GM13976 (cell line): ENCODE results near the gene TAMALIN.

Source experiments
- DNase-seq: peaks from one replicate; pipeline ENCODE4 v3.0.0; 2012; ENCODE audit warnings: low spot score
- in situ Hi-C: fragments of 300-500 bp; cut with MboI; formaldehyde crosslinking; loops from one replicate; pipeline ENCODE4 v1.12.0; 2022; ENCODE audit warnings: low sequenced_read_pairs, mixed read lengths, inconsistent platforms; ENCODE audit not compliant: unreplicated experiment
- TF ChIP-seq, protein P1 (sequence below): IDR thresholded peaks from 2 replicates; pipeline ENCODE4 v1.5.1; 2012; ENCODE audit warnings: borderline replicate concordance, mild to moderate bottlenecking; ENCODE audit not compliant: insufficient read depth; ENCODE audit errors: extremely low read depth, missing control alignments, control extremely low read depth

The TAMALIN gene

DNA sequence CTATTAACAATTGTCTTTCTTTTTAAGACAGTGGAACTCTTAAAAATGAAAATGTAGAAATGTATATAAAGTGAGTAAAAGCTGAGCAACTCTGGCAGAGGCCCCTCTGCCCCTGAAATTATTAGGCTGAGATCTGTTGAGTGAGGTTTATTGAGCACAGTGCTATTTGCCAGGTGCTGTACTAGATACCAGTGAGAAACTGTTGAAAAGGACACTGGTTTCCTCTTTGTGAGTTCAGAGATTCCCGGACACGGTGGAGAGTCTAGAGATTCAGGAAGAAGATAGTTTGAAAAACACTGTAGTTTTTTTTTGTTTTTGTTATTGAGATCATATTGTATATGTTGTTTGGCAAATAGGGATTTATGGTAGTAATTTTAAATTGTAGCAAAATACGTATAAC is 44.0 kb upstream of the TAMALIN start:
- no peak for DNase-seq
- TF ChIP-seq, protein P1, sequence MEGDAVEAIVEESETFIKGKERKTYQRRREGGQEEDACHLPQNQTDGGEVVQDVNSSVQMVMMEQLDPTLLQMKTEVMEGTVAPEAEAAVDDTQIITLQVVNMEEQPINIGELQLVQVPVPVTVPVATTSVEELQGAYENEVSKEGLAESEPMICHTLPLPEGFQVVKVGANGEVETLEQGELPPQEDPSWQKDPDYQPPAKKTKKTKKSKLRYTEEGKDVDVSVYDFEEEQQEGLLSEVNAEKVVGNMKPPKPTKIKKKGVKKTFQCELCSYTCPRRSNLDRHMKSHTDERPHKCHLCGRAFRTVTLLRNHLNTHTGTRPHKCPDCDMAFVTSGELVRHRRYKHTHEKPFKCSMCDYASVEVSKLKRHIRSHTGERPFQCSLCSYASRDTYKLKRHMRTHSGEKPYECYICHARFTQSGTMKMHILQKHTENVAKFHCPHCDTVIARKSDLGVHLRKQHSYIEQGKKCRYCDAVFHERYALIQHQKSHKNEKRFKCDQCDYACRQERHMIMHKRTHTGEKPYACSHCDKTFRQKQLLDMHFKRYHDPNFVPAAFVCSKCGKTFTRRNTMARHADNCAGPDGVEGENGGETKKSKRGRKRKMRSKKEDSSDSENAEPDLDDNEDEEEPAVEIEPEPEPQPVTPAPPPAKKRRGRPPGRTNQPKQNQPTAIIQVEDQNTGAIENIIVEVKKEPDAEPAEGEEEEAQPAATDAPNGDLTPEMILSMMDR = no peak
- in situ Hi-C loops = no loop called here

DNA sequence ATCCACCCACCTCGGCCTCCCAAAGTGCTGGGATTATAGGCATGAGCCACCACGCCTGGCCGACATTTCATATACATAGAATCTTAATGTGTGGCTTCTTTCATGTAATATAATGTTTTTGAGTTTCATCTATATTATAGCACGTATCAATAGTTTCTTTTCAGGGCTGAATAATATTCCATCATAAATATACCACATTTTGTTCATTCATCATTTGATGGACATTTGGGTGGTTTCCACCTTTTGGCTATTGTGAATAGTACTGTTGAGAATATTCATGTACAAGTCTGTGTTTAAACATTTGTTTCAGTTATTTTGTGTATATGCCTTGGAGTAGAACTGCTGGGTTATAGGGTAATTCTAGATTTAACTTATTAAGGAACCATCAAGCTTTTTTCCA is 43.3 kb upstream of the TAMALIN start:
- in situ Hi-C loops = no loop called here

DNA sequence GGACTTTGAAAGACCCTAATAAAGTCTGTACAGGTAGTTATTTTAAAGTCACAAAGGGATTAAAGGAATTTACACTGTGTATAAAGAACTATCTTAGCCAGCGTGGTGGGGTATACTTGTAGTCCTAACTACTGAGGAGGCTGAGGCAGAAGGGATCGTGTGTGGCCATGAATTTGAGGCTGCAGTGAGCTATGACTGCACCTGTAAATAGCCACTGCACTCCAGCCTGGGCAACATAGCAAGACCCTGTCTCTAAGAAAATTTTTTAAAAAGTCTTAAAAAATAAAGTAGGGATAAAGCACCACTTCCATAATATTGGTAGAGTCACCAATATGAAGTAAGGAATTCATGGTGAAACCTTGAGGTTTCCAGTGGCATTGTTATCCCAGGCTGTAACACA is 37.1 kb upstream of the TAMALIN start:
- TF ChIP-seq, protein P1 = no peak
- DNase-seq = no peak
- in situ Hi-C loops = no loop called here

More for the DNA sequence above, 43.3 kb upstream of the TAMALIN start:
- TF ChIP-seq, protein P1 = no peak
- DNase-seq = no peak

DNA sequence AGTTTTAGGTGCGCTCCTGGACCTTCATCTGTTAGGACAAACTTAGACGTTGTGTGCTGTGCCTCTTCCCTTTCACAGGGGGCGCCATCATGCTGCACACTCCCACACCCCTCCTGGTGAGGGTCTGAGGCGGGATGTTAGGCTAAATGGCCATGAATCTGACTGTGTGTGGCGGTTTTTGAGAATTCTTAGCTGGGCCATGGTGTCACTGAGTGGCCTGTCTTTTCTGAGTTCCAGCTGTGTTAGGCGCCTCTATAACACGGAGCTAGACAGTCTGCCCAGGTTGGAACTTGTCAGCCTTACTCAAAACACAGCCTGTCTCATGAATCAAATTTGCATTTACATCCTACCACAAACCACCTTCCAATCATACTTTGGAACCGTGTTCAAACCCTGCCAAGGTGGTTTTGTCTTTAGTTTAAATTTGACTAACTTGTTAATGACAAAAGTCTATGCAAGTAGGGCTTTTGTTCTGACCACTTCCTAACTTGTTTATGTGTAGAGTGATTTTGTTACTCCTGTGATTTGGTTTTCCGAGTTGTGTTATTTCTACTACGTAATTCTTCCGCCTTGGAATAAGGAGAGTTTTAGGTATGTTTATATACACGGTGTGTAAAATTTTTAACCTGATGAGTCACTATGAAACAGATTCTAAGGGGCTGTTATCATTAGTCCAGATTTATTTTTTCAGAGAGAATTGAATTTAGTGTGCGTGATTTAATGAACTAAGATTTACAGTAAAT is 35.7 kb upstream of the TAMALIN start:
- TF ChIP-seq, protein P1 = peak; percentile 56
- DNase-seq = peak; percentile 67
- in situ Hi-C loops = no loop called here

DNA sequence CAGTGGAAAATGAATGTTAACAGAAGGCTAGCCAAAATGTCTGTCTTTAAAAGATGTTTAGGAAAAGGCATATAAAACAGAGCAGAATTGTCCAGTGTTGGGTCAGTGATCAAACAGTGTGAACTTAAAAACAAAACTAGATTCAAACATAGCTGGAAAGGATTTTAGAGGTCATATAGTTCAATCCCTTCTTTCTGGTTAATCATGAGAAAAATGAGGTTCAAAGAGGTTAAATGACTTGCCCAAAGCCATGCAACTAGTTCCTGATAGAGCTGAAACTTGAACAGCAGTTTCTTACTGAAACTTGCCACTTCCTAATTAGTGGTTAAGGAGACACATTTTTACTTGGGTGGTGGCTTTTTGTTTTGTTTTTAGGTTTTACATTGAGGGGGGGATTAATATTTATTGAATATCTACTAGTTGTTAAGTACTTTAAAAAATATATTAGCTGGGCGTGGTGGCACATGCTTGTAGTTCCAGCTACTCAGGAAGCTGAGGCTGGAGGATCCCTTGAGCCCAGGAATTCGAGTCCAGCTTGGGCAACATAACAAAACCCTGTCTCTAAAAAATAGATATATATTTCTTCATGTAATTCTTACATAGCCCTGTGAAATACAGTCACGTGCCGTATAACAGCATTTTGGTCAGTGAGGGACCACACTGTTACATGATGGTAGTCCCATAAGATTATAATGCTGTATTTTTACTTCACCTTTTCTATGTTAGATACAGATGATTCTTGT is 34.9 kb upstream of the TAMALIN start:
- in situ Hi-C loops = no loop called here
- TF ChIP-seq, protein P1 = no peak
- DNase-seq = no peak

DNA sequence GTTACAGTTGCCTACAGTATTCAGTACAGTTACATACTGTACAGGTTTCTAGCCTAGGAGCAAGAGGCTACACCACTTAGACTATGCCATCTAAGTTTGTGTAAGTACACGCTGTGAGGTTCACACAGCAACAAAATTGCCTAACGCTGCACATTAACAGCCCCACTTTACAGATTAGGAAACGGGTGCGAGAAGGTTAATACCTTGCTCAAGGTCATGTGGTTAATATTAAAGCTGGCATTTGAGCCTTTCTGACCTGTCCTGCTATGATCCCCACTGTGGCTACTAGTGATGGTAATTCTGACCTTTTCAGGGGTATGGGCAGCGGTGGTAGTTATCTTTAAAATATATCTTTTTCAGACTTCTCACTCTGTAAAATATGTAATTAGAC is 34.3 kb upstream of the TAMALIN start:
- in situ Hi-C loops = no loop called here
- no peak for DNase-seq
- TF ChIP-seq, protein P1 = no peak
